H7 (cell line): Measurements from ENCODE around the gene GNAI2. TPM values are rescaled to one million over a fixed set of nuclear protein-coding genes. Genes with fewer than 3 reads are reported as not detected.
"Not testable (repeated sequence)": the region's sequence is repeated elsewhere in the genome, so short reads cannot be mapped to it uniquely, and the experiment has no call there.

Experiments
- DNase-seq: peaks from one replicate; pipeline ENCODE4 v3.0.0; 2012
- H3K27me3 ChIP-seq: 2 replicates; pipeline ENCODE4 v1.6.0; 2011; ENCODE audit warnings: mild to moderate bottlenecking, low read length; ENCODE audit not compliant: control insufficient read depth, insufficient read depth
- H3K36me3 ChIP-seq: replicated peaks from 2 replicates; pipeline ENCODE4 v1.5.1; 2011; ENCODE audit warnings: low read length; ENCODE audit not compliant: control insufficient read depth, insufficient read depth
- H3K4me3 ChIP-seq: 2 replicates; pipeline ENCODE4 v1.5.1; 2011; ENCODE audit warnings: low read depth, mild to moderate bottlenecking, control low read depth, low read length, moderate library complexity; ENCODE audit not compliant: insufficient read depth
- total RNA-seq: library from RNA; depleted of rRNA; stranded (reverse); fragments of >200 nt; shearing (Covaris generic); gene quantifications from 2 replicates; pipeline ENCODE4 v1.2.3, GENCODE V29; 2014

Gene GNAI2
- total RNA-seq, 1 experiment from 2014 or later, result 246 TPM

- H3K4me3 ChIP-seq, result no peak overlapping the region
- H3K36me3 ChIP-seq, result no peaks in the 10 kb centered on the region
- DNase-seq, result no peak
- H3K27me3 ChIP-seq, result no peaks in the 10 kb centered on the region
Observed at GRCh38 chr3:50265571-50265970, 29.6 kb downstream of the GNAI2 start.

- H3K36me3 ChIP-seq, result no peaks in the 10 kb centered on the region
- no peak for DNase-seq
- H3K4me3 ChIP-seq, result no peak overlapping the region
- H3K27me3 ChIP-seq, result no peaks in the 10 kb centered on the region
Observed at GRCh38 chr3:50266017-50266416, 30.0 kb downstream of the GNAI2 start.

- Histone ChIP-seq H3K27me3 (no peaks in the 10 kb centered on the region), H3K4me3 (no peak overlapping the region), H3K36me3 (no peaks in the 10 kb centered on the region)
- DNase-seq, result no peak
Observed at GRCh38 chr3:50266836-50267235, 30.8 kb downstream of the GNAI2 start.

- no peaks in the 10 kb centered on the region for H3K36me3 ChIP-seq
- 0 out of 2 replicates have a peak overlapping the region, but pooled peaks have one; percentile 2 for H3K4me3 ChIP-seq
- H3K27me3 ChIP-seq, result no peaks in the 10 kb centered on the region
- DNase-seq, result peak; percentile 85
Observed at GRCh38 chr3:50267280-50267913, 31.4 kb downstream of the GNAI2 start.

- no peak overlapping the region for H3K4me3 ChIP-seq
- DNase-seq, result no peak
- no peaks in the 10 kb centered on the region for H3K36me3 ChIP-seq
- H3K27me3 ChIP-seq, result peaks cover 3% of the 10 kb centered on the region
Observed at GRCh38 chr3:50268276-50268675, 32.3 kb downstream of the GNAI2 start.

- Histone ChIP-seq H3K4me3 (no peak within 1 kb of the TSS), H3K27me3 (peaks cover 9% of the 10 kb centered on the region), H3K36me3 (no peaks in the 10 kb centered on the region)
- DNase-seq, result peak; percentile 82
Observed at GRCh38 chr3:50268703-50269451, 32.9 kb downstream of the GNAI2 start, which contains the start of gene SEMA3B. Gene SEMA3B, plus strand, starts transcription at chr3:50269147. Its CDS starts 94 bp downstream, at chr3:50269241.

GRCh38 chr3:50269460-50269859 lies 33.5 kb downstream of the GNAI2 start:
- H3K4me3 ChIP-seq, result no peak overlapping the region
- peaks cover 14% of the 10 kb centered on the region for H3K27me3 ChIP-seq
- H3K36me3 ChIP-seq, result no peaks in the 10 kb centered on the region
- no peak for DNase-seq

GRCh38 chr3:50269977-50270413 lies 34.0 kb downstream of the GNAI2 start:
- peaks cover 20% of the 10 kb centered on the region for H3K27me3 ChIP-seq
- no peak for DNase-seq
- H3K36me3 ChIP-seq, result no peaks in the 10 kb centered on the region
- H3K4me3 ChIP-seq, result no peak overlapping the region

- no peak for DNase-seq
- no peaks in the 10 kb centered on the region for H3K36me3 ChIP-seq
- no peak overlapping the region for H3K4me3 ChIP-seq
- peaks cover 26% of the 10 kb centered on the region for H3K27me3 ChIP-seq
Observed at GRCh38 chr3:50270422-50271224, 34.6 kb downstream of the GNAI2 start.

- no peak for DNase-seq
- Histone ChIP-seq H3K27me3 (peaks cover 34% of the 10 kb centered on the region), H3K4me3 (no peak overlapping the region), H3K36me3 (no peaks in the 10 kb centered on the region)
Observed at GRCh38 chr3:50271314-50271936, 35.4 kb downstream of the GNAI2 start.

GRCh38 chr3:50272538-50272910 lies 36.5 kb downstream of the GNAI2 start:
- peaks cover 39% of the 10 kb centered on the region for H3K27me3 ChIP-seq
- not testable (repeated sequence) for H3K4me3 ChIP-seq, DNase-seq, H3K36me3 ChIP-seq

GRCh38 chr3:50272911-50273688 lies 37.1 kb downstream of the GNAI2 start:
- H3K4me3 ChIP-seq, result peak overlapping the region; percentile 25; the same call in 1 of the 2 replicates
- H3K36me3 ChIP-seq, result no peaks in the 10 kb centered on the region
- H3K27me3 ChIP-seq, result peaks cover 39% of the 10 kb centered on the region
- DNase-seq, result peak; percentile 99

GRCh38 chr3:50273689-50274065 lies 37.7 kb downstream of the GNAI2 start:
- Histone ChIP-seq H3K4me3 (no peak overlapping the region), H3K36me3 (no peaks in the 10 kb centered on the region), H3K27me3 (peaks cover 39% of the 10 kb centered on the region)
- peak; percentile 75 for DNase-seq
